Stimulated activated CD4-positive, alpha-beta T cell treated with anti-CD3 and anti-CD28 coated beads, Interleukin-4, amount 100 ng/mL, for 24 hours (primary cell): ENCODE data around the gene SH3YL1.

Experiments used
- DNase-seq: peaks from one replicate; pipeline ENCODE4 v3.0.0-alpha.2; 2020

Gene SH3YL1, protein sequence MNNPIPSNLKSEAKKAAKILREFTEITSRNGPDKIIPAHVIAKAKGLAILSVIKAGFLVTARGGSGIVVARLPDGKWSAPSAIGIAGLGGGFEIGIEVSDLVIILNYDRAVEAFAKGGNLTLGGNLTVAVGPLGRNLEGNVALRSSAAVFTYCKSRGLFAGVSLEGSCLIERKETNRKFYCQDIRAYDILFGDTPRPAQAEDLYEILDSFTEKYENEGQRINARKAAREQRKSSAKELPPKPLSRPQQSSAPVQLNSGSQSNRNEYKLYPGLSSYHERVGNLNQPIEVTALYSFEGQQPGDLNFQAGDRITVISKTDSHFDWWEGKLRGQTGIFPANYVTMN

DNA sequence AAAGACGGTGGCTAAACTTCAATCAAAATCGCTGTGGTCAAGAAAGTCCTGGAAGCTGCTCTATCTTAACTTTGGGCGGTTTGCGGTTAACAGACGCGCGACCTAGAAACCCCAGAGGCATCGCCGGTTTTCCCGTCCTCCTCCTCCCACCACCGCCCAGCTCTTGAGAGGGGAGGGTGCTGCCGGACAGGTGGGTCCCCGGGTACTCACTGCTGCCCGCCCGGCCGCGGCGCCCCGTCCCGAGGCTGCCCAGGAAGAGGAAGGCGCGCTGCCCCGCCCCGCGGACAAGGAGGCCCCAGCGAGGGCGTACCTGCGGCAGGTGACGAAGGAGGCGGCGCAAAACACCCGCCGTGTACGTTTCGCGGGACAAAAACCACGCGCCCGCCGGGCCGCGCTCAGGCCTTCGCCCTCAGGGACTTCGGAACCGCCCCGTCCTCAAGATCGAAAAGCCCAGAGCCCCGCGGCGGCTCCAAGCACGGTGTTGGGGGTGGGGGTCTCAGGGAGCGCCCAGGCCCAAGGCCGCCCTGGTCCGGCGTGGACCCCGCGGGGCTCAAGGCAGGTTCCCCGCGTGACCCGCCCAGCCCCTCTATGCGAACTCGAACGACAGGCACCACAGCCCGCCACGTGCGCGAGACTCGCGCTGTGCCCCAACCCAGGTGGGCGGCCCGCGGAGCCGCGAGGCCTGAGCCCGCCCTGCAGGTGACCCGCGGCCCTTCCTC, at the start of gene SH3YL1:
Gene SH3YL1 (minus strand): TSS at position 259 of the 719 bp plus-strand sequence. CDS start 48 bp downstream, at position 211.
- DNase-seq: peak; percentile 58

DNA sequence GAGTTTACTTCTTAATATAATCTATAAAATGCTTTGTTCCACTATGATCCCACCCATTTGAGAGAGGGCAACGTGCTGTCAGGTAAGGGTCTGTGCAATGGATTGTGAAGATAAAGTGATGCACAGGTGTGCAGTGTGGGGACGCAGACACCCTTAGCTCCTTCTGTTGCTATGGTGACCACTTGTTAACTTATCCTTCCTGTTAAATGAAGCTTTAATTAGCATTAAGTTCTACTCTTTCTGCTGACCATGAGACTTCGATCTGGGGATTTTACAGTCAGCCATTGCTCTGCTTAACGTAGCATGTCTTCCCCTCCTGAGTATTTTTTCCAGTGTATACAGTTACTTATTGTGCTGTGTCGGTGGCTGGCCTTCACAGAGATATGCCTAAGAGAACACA, 47.2 kb upstream of the SH3YL1 start:
- no peak for DNase-seq

DNA sequence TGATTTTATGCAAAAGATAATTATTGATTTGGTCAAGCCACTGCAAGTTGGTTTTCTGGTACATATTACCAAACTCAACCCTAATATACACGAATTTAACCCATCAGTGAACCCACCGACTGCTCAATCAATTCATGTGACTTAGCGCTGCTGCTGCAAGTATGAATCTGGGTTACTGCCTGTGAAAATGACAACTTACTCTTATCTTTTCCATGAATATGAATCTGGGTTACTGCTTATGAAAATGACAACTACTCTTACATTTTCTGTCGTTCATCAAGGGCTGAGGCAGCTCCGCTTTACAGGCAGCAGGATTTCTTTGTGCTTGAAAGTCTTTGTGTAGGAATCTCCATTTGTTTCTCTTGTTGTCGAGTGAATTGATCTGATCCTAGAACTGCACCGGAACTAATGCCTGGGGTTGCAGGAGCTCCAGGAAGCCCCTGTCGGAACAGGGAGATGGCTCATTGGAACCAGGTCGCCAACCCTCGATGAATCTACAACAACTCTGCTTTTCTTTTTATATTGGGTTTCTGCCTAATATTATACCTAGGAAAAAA, 46.2 kb upstream of the SH3YL1 start:
- DNase-seq: no peak

DNA sequence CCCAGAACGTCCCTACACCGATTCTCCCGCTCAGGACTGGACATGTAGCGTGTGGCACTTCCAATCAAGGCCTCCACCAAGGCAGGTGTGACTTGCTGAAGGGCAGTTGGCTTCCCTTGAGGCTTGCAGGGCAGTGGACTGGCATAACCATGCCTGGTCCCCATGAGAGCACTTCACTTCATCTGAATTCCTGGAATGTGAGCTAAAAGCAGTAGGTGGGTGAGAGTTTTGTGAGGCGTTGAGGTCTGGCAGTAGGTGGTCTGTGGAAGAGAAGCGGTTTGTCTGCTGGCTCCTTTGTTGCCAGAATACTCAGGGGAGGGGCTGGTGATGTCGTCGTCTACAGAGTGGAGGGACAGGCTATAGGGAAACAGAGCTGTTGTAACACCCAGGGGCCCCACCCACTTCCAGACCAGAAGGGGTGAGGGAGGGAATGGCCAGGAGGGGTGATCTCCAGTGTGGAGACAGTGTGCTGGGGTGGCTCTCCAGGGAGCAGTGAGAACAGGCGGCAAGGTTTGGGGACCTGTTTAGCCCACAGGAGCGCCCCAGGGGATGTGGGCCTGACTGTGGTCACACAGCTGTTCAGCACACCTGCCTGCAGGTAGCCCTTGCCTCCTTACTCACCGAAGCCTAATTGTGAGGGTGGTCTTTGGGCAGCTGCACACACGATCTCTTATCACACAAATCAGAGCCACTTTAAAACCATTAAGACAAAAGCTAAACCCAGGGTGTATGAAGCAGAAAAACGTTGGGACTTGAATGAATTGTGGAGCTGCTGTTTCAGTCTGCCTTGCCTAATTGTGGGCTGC, 45.5 kb upstream of the SH3YL1 start:
- DNase-seq: no peak

DNA sequence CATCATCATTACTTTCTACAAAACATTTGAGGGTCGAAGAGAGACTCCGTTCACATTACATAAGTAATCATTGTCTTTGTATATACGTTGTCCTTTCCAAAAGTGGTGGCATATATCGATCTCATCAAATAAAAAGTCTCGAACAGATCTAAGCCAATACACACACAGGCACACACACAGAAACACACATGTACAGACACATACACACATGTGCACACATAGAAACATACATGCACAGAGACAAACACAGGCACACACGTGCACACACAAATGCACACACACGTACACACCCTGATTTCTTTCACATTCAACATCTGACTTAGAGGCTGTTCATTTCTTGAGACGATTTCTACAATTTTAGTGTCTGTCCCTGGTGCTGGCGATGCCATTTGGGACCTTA, 41.5 kb upstream of the SH3YL1 start:
- no peak for DNase-seq

DNA sequence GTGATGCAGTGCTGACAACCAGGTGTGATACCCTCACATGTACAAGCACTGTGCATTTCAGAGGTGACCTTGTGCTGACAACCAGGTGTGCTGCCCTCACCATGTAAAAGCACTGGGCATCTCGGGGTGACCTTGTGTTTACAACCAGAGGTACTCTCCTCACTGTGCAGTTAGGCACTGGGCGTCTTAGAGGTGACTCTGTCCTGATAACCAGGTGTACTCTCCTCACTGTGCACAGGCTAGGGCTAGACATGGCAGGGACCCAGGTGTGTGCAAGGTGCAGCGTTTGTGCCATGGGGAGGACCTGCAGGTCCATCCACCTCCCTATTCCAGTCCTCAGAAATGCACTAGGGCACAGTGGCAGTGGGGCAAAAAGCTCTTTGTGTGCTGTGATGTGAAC, 32.5 kb upstream of the SH3YL1 start:
- DNase-seq: no peak

DNA sequence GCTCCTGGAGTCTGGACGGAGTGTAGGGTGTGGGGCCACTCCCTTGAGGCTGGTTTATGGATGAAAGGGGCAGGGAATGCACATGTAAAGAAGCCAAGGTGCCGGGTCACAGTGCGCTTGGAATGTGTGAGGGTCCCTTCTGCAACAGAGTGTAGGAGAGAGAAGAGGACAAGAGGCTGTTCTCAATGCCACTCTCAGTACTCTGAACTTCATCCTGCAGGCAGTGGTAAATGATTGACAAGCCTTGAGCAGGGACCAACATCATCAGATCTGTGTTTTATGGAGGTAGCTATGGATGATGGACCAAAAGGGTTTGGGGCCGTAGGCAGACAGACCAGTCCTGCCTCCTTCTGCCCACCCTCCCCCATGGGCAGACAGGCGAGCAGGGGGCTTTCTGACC, 31.3 kb upstream of the SH3YL1 start:
- DNase-seq: no peak

DNA sequence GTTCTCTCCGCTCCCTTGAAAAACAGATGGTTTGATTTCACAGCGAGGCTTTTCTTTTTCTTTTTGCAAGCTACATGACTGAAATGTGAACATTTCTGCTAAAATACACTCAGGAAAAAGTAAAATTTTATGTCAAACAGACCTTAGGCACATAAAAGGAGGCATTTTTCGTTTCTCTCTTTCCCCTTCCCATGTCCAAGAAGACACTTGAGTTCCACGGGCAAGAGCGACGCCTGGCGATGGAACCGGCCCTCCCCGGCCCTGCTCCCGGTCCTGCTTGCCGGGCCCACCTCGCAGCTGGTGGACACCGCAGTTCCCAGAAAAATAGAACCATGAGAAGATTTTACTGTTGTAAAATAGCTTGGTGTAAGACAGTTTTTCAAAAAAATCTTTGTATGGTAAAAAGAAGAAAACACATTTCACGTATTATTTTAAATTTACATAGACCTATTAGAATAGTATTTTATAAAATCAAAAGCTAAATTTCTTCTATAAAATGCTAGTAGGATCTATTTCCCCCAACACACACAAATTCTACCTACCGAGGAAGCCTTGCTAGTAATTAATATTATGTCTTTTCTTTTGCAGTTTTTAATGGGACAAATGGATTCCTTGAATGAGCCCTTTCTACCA, 26.4 kb upstream of the SH3YL1 start:
- peak; percentile 45 for DNase-seq

DNA sequence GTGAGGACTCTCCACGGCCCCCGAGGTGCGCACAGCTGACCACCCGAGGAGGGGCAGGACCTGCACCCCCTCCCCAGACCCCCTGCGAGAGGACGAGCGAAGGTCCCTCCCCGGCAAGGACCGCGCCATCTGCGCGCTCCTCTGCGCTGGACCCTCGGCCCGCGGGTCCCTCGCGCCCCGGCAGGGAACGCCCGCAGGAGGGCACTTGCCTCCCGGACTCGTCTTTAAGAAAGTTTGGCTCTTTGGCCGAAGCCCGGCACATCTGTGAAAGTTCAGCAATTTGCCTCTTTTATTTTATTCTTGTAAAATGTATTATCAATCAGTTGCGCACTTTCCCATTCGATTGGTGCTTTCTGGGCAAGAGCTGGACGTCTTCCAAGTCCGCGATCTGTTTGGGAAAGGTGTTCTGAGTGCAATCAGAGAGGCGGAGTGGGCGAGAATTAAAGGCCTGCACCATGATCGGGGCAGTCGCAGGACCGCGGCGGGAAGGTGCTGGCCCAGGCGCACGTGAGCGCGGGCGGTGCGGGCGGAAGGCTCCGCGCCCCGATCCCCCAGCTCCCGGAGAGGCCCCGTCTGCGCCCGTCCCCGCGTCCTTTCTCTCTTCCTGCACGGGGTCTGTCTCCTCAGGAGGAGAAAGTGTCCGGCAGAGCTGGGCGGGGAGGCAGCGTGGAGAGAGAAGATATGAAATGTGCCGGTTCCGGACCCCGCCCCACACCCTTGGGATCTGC, 25.7 kb upstream of the SH3YL1 start:
- no peak for DNase-seq

DNA sequence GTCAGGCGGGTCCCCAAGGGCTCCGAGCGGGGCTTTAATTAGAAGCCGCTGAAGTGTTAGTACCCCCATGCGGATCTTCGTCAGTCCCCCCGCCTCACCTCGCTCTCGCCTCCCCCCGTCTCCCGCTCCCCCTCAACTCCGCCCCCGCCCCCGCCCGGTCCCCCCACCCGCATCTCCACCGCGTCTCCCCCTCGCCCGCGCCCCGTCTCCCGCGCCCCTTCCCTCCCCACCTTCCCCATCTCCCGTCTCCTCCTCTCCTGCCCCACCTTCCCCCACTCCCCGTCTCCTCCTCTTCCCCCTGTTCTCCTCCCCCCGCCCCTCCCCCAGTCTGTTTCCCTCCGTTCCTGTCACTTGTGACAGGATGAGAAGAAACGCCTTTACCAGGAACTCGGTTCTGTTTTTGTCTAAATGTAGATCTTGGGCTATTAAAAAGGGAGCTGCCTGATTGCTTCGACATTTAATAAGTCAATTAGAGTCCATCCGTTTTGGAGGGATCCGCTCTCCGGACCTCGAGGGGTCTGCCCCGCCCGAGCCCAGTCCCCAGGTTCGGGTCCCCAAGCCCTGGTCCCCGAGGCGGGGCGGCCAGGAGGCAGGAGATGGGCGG, 25.0 kb upstream of the SH3YL1 start:
- DNase-seq: no peak

DNA sequence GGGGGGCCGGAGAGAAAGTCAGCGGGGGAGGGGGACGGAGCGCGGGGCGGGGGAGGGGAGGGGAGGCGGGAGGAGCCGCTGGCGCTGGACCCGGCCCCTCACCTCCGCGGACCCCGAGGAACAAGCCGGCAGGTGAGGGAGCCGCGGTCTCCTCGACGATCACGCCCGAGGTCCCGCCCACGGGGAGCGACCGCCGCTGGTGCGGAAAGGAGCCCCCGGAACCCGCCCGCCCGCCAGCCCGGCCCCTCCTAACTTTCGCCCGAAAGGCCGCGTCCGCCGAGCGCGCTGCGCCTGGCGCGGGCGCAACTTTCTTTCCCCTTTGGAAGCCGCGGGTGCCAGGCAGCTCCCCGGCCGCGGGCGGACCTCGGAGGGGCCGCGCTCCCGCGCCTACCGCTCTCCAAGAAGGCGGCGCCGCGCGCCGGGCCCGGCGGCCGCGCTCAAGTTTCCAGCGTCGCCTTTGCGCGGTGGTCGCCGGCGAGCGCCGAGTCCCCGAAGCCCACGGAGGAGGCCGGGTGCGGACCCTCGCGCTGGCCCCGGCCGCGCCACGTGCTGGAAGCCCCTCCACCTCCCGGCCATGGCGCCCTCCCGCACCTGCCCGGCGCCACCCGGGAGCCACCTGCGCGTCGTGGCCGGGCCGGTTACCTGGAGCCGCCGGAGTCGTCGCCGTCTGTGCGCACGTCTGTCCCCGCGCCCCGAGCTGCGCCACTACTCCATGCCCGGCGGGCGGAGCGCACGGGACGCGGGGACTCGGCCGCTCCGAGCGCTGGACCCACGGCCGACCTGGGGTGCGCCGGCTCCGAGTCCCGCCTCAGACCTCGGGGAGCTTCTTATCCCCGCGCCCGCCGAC, 24.3 kb upstream of the SH3YL1 start, which contains the start of gene ALKAL2:
Gene ALKAL2 (minus strand): TSS at position 181 of the 847 bp plus-strand sequence. CDS start 256 bp downstream, outside the sequence.
- no peak for DNase-seq

DNA sequence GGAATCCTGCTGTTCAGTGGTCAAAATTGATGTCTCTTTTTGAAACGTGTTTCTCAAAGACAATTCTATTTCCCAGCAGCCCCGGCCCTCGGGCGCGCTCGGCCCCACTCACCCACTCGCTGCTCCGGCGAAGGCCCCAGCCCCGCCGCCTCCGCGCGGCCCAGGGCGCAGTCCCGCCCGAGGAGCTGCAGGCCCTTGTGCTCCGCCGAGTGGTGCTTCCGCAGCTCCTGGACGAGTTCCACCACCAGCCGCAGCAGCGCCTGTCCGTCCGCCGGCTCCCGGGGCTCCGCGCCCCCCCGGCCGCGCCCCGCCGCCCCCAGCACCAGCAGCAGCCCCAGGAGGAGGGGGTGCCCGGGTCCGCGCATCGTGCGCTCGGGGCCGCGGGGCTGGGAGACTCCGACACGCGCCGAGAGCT, 23.6 kb upstream of the SH3YL1 start:
- no peak for DNase-seq

DNA sequence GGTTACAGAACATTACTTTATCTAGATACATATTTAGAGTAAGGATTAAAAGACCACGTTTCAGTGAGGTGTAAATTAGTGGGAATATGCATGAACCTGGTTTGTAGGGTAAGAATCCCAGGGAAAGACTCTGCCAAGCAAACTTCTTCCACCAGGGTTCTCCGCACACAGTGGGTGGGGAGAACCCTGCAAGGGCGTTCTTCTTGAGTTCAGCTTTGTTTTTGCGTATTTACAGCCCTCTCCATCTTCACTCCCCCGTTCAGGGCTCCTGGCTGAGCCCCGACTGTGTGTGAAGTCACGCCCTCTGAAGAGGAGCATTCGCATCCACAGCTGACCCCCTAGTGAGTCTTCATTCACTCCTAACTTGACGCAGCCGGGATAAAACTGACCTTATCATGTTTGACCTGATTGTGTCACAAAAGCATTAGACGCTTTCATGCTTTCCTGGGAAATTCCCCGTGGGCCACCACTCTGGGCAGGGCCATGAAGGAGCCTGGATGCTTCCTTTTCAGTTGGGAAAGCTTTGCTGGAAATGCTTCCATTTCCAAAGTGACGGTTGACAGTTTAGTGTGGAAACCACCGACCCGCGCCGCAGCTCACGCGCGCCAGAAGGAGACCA, 23.1 kb upstream of the SH3YL1 start:
- DNase-seq: no peak

DNA sequence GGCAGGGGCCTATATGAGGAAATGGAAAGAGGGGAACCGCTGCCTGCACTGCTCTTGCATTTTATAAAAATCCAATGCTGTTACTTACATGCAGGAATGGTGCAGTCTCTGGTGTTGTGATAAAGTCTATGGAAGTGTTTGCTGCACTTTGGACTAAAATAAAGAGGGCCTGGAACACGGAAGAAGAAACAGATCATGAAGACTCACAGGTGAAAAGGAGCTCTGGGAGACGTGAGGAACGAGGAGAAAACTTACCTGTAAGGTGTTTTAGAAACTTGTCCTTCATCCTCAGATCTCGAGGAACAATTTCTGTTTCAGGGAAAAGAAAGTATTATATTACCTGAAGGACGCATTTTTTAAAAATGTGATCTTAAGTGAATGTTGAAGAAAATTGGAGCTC, 22.2 kb upstream of the SH3YL1 start:
- no peak for DNase-seq

DNA sequence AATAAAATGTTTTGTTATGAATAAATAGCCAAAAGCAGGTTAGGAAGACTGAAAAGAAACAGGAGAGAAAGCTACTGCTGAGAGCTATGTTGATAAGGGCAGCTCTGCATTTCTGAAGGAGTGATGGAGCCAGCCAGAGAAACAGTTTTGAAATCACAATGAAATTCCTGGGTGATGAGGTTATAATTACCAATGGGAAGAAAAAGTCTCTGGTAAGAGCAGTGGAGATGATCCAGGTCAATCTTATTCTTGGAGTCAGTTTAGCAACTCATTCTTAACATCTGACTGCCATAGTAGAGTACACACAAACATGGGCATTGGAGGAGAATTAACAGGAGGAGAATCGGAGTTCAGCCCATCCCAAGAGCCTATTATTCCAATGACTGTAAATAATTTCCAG, 21.7 kb upstream of the SH3YL1 start:
- DNase-seq: no peak

DNA sequence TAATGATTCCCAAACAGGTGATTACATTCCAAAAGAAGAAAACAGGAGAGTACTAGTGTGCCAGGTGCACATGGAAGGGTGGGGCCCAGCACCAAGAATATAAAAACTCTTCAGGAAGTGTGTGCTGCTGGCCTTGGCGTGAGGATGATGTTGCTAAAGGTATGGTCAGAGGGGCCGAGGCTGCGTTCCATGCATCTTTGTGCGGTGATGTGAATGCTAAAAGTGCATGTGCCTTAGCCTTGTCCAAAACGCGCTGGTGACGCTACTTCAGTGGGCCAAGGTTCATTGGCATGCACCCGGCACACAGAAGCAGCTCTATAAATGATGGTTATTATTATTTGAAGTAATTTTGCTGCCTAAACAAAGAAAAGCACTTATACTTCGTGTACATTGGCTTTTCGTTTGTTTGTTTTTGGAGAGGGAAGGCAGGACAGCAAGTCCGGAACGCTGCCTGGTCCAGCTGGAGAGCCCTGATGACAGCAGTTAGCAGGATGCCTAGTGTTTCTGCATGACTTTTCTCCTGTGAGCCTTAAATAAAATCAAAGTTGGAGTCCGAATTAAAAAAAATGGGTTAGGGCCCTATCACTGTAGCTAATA, 21.2 kb upstream of the SH3YL1 start:
- DNase-seq: no peak

DNA sequence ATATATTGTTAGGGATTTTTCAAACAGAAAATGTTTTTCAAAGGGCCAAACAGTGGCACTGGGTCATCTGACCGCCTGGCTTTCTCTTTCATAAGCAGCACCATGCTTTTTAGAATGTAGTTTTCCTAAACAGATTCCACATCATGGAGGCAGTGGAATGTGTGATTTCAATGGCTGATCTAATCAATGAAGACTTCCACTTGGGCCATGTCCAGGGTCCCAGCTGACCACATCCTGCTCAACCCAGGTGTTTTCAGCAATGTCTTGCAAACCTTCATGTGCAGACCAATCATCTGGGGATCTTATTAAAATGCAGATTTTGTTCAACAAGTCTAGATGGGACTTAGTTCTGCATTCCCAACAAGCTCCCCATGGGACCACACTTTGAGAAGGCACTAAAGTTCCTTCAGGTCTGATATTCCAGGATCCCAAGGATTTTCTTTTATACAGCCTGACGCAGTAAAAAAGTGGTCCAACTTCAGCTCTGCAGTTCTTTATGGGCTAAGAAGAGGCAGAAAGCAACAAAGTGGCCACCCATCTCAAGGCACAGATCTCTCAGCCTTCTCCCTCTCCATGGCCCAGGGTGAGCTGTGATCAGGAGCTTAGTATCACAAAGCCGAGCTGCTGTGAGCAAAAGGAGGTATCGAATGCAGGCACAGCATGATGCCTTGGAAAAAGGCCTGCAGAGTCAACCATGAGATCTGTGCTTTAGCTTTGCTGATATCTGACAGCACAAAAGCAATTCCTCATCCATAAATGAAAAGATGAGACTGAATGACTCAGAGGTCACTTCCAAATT, 20.4 kb upstream of the SH3YL1 start:
- no peak for DNase-seq

DNA sequence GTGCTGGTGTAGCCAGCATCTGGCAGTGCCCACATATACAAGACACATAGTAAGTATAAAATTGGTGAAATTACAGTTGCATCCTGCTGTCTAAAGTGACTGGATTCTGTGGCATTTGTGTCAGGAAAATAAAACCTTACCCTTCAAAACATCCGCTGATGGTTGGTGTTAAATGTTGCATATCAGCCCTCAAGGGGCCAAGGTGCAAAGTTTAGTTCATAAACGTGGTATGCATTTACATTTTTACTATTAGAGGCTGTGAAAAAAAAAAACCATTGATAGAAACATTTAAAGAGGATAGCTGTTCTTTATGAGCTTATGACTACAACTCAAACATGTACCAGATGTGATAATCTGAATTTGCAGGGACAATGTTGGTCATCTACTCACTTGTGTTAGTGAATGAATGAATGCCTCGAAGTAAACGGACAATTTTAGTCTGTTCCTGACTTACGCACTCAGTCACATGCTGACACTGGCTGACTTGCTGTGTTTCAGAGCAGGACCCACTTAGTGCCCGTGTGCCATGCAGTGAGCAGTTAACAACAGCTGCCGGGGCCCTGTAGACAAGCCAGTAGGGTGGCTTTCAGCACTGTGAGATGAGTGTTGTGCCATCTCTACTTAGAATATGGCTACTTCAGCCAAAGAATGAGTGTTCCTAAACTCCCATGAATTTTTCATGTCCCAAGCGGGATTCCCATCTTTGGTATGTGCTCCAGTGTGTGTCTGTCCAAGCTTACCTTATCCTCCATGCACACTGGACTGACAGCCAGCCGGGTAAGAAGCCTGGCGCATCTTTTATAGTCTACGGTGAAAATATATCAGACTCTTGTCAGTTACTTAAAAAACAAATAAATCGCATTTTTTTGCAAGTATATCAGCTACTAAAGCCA, 18.8 kb upstream of the SH3YL1 start:
- DNase-seq: no peak
